Measurements from ENCODE around the gene HEPHL1.

Gene HEPHL1

DNA sequence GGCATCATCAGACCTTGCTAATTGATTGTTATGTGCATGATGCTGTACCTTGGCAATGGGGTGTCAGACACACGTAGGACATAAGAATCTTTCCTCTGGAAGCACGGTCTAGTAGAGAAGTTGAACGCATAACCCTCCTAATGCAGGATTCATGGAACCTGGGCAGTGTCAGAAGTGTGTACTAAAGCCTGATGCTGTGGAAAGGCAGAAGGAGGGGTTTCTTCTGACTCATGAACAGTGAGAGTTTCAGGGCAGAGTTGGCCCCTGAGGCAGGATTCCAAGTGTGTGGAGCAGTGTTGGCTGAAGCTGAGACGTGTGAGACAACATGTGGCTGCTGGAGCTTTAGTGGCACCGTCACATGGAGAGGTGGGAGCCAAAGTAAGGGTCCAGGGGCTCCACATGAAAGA lies 111.0 kb downstream of the HEPHL1 start:
- DNase-seq: no peak

DNA sequence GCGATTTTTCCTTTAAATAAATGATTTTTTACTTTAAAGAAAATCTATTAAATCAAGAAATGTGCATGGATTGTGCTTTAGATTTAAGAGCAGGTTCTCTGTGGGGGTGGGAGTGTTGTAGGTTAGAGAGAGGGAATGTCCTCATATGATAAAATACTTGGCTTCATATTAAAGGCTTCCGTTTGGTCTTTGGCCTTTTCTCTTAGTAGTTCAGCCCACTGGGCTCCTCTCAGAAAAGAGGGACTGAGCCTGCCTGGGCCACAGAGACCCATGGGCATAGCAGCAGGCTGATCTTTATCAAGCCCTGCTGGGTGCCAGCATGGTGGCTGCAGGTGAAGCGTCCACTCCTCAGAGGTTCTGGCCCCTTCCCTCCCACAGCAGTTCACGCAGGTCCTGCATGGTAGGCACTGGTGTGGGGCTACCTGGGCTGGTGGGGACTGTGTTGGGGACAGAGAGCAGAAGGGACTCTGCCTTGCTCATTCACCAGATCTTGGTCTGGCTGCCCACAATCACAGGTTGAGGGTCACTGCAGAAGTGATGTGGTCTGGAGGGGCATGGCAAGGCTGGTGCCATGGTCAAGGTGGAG lies 111.8 kb downstream of the HEPHL1 start:
- no peak for DNase-seq

DNA sequence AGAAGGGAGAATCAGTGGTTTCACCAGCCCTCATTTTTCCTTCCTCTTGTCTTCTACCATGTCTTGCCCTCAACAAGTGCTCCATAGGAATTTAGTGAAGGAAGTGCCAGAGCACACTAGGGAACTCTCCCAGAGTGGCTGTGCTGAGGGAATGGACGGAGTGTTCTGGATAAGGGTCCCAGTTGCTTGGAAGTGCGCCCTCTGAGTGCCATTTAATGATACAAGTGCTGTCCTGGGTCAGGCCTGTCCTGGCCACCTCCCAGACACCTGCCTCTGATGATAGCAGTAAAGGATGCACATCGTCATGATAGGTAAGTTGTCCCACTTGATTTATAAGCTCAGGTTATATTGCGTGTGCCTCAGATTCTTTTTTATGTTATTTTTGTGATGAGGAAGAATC lies 112.6 kb downstream of the HEPHL1 start:
- DNase-seq: no peak

DNA sequence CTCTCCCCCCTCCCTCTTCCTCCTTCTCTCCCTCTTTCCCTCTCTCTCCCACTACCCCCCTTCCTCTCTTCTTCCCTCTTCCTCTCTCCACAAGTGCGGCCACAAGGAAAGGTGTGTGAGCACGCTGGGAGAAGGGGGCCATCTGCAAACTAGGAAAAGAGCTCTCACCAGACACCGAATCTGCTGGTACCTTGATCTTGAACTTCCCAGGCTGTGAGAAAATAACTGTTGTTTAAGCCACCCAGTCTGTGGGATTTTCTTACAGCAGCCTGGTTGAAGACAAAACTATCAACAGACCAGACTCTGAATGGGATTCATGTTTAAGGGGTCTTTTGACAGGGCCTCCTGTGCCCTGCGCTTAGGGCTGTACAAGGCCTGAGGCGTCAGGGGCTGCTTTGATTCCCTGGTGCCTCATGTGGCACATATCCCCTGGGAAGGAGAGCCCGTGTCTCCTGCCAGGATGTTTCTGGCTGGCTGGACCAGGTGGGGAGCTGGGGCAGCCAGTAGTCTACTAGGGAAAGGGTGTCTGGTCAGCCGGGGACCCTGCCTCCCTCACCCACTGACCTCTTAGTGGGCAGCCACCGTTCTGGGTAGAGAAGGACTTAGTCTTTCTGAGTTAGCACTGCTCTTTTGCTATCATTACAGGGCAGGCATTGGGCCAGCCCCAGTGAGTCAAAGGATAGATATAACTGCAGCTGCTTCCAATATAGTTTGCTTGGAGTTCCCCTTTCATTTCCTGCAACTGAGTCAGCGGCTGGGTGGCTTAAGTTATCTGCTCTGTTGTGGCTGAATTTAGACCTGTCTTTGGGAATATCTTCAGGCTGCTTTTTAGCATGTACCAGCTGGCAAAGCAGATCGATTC lies 113.7 kb downstream of the HEPHL1 start:
- DNase-seq: no peak

DNA sequence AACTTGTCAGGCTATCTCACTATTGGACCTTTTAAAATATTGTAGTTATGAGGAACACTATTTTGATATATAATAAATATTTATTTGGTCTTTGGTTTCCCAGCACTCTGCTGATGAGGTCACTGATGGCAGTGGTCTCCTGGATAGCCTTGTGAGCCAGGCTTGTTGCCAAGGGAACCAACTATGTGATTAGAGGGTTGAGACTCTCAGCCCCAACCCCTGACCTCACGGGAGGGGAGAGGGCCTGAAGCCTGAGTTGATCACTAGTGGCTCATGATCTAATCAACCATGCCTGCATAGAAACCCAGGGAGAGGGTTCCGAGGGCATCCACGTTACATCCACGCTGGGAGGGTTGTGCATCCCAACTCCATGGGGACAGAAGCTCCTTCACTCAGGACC lies 118.3 kb downstream of the HEPHL1 start:
- DNase-seq: no peak

DNA sequence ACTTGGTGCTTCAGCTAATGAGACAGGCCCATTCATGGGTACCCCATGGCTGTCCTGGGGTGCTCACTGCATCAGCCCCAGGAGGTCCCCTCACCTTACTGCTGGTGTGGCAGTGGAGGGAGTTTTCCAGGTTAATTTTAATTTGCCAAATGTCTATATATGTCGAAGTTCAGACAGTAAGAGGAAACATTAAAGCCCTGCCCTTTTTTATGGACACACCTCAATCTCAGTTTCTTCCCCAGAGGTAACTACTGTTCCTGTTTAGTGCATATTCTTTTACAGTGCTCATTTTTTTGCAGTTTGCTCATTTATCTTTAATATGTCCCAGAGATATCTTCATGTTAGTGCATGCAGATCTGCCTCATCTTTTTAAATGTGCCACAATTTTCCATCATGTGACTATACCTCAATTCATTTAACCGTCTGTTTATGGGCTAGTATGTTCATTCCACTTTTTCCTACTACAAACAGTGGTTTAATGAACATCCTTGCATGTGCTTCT lies 119.1 kb downstream of the HEPHL1 start:
- no peak for DNase-seq

DNA sequence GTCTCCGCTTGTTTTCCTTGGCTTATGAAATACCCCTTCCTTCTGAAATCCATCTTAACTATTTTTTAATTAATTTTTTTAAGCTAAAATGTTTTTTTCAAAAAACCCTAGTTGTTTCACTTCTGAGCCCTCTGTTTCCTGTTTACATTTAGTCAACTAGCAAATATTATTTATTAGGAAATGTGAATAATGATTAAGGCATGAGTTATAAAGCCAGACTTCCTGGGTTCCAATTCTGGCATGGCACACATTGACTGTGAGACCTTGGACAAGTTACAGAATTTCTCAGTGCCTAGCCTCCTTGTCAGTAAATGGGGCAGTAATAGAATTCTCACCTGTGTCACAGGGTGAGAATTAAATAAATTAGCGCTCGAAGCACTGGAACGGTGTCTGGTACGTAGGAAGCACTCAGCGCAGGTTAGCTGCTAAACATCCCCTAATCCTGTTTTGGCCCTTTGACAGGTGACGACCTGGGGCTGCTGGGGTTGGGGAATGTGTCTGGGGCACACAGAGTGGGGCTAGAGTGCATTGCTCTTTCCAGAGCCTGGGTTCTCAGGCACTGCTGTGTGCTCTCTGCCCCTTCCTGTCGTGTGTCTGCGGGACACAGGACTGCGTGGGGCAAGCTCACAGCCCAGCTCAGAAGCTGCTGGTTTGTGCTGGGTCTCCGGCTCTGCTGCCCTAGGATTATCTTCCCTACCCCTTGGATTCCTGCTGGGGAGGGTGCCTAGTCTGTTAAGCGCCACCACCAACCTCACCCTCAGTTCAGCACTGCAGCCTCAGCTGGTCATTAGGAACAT lies 120.6 kb downstream of the HEPHL1 start:
- no peak for DNase-seq

DNA sequence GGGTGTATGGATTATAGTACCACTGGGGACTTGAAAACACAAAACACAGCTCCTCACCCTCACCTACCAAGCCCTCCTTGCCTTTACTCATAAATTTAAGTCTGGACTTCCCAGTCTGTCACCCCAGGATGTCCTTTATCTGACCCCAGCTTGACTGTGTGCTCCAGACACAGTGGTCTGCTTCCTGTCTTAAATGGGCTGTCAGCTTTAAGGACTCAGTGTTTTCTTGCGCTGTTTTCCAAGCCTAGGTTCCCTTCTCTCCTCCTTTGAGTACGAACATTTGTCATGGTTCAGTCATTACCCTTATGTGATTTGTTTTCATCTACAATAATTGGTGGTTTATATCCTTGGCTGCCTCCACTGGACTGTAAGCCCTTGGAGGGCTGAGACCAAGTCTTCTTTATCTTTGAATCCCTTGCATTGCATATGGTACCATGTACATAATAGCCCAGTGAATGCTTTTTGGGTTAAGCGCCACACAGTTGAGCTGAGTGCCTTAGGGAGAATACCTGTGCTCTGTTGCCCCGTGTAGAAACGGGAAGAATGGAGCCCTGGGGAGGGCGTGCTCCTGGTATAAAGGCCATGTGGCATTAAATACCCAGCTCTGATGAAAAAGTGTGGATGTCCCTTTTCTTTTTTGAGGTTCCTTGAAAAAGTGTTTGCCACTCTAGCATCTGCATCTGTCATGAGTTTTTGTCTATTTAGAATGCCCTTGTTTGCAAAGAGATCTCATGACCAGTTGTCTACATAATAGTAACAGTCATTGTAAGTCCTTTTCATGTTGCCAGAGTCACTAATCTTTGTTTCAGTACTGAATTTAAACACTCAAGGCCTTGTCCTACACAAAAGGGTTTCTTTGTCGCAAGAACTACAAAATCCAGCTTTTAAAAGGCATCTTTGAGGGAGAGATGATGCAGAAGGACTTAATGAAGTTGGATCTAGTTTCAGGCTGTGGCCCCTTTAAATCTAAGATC lies 121.4 kb downstream of the HEPHL1 start:
- DNase-seq: no peak

DNA sequence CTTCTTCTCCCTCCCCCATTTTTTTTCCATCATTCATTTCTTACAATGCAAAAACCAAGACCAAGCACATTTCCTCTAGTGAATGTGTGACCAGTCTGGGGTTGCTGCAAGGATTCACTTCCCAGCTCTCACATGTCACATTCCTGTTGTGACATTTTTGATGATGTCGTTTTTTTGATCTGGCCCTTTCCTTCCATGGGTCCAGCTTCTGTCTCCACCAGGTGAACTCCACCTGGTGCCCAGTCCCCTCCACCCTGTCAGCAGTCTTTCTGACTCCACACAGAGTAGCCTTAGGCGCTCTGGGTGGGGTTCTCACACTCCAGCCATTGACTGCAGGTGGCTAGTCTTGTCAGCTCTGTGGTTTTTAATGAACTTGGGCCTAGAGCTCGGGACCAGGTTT lies 123.1 kb downstream of the HEPHL1 start:
- no peak for DNase-seq

DNA sequence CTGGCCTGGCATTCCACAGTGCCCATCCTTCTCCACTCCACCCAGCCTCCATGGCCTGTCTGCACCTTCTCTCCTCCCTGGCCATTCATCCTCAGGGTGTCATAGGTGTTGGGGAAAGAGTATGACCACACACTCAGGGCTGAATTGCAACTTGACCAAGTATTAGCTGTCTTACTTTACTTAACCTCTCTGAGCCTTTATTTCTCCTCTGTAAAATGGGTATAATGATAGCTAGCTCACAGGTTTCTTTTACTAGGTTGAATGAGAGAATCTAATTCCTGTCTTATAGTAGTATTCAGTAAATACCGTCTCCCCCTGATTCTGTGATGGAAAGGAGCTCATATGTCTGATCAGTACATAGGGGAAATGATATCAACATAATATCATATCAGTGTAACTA lies 123.5 kb downstream of the HEPHL1 start:
- no peak for DNase-seq

DNA sequence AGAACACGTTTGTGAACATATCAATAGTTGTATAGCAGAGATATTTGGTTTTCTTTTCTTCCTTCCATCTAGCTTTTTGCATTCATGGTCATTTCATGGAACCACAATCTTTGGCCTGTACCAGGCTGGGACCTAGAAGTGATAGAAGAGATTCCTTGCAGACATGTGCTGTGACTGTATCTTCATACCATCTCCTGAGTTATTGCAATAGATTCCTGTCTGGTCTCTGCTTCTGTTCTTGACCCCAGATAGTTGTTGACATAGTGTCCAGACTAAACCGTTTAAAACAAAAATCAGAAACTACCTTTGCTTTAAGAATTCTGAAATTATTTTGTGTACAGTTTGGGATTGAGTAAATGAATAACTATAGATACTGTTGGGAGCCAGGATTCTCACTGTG lies 124.3 kb downstream of the HEPHL1 start:
- DNase-seq: no peak

DNA sequence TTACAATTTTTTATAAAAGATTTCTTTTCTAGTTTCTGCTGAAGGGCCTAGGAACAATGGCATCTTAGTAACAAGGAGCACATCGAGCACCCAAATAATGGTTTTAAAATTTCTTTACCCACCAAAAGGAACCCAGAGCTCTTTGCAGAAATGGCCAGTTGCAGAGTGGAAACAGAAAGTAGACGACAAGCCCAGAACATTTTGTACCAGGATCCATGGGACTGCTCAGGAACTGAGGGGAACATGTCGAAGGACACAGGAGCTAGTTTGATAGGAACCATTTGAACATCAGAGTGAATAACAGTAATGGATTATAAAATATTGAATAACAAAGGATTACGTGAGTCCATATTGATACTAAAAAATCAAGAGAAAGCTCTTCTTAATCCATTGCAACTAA lies 124.8 kb downstream of the HEPHL1 start:
- no peak for DNase-seq

DNA sequence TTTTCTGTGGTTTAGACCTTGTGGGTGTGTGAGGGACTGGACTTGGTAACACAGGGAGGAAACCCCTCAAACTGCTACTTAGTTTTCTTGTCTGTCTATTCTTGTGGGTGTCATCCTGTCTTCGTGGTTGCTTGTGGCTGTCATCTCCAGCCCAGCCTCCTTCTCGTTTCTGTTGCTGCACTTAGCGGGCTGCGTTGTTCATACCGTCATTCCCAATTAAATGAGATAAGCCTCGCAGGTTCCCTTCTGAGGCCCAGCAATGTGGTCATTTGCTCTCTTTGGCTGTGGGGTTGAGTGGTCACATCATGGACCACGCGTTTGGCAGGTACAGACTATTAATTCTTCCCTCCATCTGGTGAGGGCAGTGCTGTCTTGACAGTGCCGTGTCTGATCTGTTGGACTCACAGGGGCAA lies 126.3 kb downstream of the HEPHL1 start:
- no peak for DNase-seq

DNA sequence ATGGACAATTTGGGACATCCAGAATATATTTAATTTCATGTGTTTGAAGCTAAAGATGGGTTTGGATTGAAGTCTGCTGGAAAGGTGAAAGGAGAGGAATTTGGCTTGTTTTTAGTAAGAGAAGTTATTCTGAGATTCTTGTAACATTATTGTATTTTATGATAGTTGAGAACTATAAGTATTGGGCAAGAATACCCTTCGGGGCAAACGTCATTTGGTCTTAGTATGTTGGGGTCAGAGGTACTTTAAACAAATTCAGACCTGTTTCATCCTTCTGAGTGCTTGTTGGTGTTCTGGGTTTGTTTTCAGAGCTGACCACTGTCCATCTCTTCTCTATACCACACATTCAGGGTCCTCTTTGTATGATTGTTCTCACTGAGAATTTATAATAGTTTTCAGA lies 127.0 kb downstream of the HEPHL1 start:
- DNase-seq: no peak

DNA sequence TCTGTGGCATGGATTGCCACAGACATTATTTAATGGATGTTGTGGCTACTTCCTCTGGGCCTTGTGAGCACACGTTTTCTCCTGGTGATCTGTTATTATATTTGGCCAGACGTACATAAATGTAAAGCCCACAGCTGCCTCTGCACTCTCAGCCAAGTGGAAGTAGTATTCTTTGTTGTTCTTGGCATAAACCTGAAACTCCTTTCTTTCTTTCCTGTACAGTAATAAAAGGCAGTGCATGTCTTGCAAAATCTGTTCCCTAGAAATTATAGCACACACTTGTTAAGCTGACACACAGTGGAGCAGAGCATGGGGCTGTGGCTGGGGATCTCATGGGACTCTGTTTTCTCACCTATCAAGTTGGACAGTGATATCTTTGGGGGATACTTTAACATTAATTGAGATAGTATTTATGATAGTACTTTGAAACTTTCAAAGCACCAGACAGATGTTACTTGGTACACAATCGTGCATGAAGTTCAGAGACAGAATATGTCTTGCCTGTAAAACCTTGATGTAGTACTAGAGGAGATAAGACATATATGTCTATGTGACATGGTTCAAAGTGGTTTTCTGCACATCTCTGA lies 128.4 kb downstream of the HEPHL1 start:
- no peak for DNase-seq

DNA sequence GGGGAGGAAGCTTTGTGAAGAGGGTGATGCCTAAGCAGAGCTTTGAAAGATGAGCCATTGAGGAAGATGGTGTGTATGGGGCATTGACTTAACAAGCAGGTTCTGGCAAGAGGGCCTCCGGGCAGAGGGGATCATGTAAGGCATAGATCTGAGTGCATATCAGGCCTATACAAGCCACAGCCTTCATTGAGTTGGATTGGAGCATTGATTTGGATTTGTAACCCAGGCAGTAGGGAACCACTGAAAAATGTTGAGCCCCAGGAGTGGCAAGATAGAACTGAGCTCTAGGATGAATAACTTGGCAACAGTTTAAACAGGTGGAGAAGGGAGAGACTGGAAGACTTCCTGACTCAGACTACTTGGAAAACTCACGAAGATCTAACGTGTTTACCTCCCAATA lies 128.9 kb downstream of the HEPHL1 start:
- DNase-seq: no peak

DNA sequence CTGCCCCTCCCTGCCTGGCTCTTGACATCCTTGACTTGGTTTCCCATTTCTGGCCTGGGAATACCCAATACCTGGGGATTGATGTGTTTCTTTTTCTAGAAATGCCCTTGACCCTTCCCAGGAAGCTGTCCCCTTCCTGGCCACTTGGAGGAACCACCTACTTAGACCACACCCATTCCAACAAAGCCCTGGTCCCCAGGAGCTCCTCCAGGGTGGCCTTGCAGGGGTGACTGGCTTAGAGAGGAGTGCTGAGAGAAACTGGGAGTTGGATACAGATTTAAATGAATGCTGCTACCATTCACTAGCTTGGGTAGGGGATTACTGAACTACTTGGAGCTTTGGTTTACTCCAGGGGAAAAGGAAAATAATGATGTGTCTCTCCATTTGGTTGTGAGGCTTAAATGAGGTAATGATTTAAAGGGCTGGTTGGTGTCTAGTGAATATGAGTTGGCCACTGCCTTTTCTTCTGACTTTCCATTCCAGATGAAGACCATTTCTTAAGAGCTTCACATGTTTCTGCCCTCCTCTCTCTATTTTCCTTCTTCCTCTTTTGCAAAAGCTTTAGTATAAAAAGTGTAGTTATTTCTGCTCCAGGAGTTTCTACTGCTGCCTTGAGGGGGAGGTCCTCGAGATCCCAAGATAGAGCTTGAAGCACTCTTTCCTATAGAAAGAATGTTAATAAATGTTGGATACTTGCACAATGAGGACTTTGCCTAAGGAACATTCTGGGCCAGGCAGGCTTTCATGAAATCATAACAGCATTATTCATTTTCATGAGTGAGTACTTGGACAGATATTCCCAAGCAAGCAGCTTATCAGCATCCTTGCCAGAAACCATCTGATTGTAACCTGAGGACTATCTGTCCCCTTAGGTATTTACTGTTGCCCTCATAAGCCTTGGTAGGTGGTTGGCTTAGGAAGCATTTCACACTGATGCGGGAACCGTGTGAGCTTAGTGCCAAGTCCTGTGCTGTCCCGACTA lies 129.8 kb downstream of the HEPHL1 start:
- DNase-seq: no peak

DNA sequence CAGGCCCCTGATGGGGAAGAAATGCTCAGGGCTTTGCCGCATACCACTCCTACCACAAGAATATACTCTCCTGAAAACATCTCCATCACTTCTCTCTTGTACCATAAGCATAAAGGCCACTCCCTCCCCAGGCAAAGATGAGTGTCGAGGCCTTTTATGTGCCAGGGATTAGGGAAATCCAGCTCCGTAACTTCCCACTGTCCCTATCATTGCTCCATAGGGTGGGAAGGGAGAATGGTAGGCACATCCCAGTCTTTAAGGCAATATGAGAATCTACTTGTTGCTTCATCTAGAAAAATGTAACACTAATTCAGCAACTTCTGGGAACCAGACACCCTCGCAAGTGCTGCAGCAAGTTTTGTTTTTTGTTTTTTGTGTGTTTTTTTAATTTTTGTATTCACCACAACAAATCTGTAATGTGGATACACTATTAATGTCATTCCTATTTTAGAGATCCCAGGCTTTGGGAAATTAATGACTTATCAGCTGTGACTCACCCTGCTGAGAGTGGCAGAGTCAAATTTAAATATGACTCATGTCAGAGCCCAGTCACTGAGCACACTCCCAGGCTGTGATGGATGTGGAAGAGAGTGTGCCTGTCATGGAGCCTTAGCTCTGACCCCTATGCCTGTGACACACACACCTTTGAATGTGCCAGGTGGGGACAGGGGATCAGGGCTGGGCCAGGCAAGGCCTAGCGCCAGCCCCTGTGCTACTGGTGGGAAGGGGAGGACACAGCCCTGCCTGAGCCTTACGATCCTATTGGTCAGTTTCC lies 130.9 kb downstream of the HEPHL1 start:
- DNase-seq: no peak

DNA sequence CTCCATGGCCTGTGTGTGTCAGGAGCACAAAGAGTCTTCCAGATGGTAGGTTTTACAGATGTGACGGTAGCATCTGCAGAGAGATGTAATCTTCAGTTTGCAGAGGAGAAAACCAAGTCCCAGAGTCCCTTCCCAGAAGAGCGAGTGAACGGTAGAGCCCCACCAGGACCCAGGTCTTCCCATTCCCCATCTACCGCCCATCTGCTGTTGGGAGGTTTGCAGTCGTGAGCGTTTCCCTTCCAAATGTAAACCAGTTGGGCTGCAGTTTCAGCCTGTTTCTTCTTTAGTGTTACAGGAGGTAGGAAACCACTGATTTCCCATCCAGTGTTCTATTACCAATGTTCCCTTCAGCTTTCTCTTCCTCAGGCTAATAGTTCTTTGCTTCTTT lies 131.5 kb downstream of the HEPHL1 start:
- DNase-seq: no peak

DNA sequence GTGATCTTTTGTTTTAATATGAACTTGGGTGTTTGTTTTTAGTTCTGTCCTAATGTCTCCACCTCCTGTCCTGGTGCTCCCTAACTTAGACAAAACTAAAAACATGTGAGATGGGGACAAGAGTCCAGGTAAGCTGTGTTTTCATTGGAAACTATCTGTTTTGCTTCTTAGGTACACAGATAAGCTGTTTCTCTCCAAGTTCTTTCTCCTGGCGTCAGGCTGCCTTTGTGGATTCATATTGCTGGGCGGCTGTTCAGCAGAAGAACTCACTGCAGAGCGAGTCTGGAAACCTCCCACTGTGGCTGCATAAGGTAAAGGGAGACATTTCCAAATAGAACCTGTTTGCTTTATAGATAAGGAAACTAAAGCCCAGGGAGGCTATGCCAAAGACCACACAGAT lies 132.2 kb downstream of the HEPHL1 start:
- no peak for DNase-seq

All from NCI-H1417 treated with DMSO at 0.1 percent for 48 hours (cell line).